HepG2 (cell line): Measurements from ENCODE around the gene EHD1. TPM values are rescaled to one million over a fixed set of nuclear protein-coding genes. Genes with fewer than 3 reads are reported as not detected.

ENCODE experiments used
- ATAC-seq: fragments of 200-7000 bp; cut with Tn5 transposase; 3 replicates; pipeline ENCODE4 v1.9.1; 2020; ENCODE audit warnings: mild to moderate bottlenecking, moderate library complexity
- BruUV-seq: library from RNA; stranded (reverse); fragments of 400-500 nt; replicated peaks from 2 replicates; lab custom pipeline; 2021; lab: Mats Ljungman, UMichigan
- CTCF ChIA-PET: fragments of 300-600 bp; formaldehyde crosslinking; extraction: SDS; loops from one replicate; lab custom pipeline; 2021; ENCODE audit warnings: low total read pairs, inconsistent platforms, low intra/inter-chr PET ratio; lab: Yijun Ruan, JAX
- POLR2A ChIA-PET: fragments of 350-600 bp; sonication (Branson Sonifier 250); formaldehyde crosslinking; loops from one replicate; lab custom pipeline; 2020; ENCODE audit warnings: antibody characterized with exemption, inconsistent platforms; lab: Yijun Ruan, JAX
- DNase-seq: peaks from one replicate; pipeline ENCODE4 v3.0.0-alpha.2; 2015; ENCODE audit warnings: low spot score
- FAIRE-seq: peaks from 3 replicates; lab custom pipeline; 2011; peaks lifted over from hg19 to GRCh38; lab: Jason Lieb, UNC
- H2AFZ ChIP-seq: one replicate; pipeline ENCODE4 v1.6.1; 2011; ENCODE audit warnings: low read length, inconsistent platforms
- H3K27ac ChIP-seq: fragments of 300-600 bp; 3 replicates; pipeline ENCODE4 v1.8.0; 2011; ENCODE audit warnings: mixed run types, mild to moderate bottlenecking, mixed read lengths, low read length, inconsistent platforms; ENCODE audit not compliant: insufficient read depth; ENCODE audit errors: extremely low read length
- H3K27me3 ChIP-seq, 2 experiments: fragments of 200-600 bp in 1 of 2; 2 replicates in 1 of 2; 3 replicates in 1 of 2; pipeline versions ENCODE4 v1.6.0 to v1.8.0; 2011; ENCODE audit warnings: low read length in 2 of 2, mild to moderate bottlenecking in 2 of 2, moderate library complexity in 2 of 2, inconsistent platforms in 1 of 2; ENCODE audit not compliant: insufficient read depth in 2 of 2, control insufficient read depth in 1 of 2
- H3K36me3 ChIP-seq, 2 experiments: fragments of 200-600 bp in 1 of 2; replicated peaks in 1 of 2; 2 replicates in 1 of 2; 3 replicates in 1 of 2; pipeline versions ENCODE4 v1.5.1 to v1.8.0; 2011; ENCODE audit warnings: low read length in 2 of 2, inconsistent platforms in 1 of 2; ENCODE audit not compliant: insufficient read depth in 2 of 2, control insufficient read depth in 1 of 2
- H3K4me1 ChIP-seq: 2 replicates; pipeline ENCODE4 v1.5.1; 2012; ENCODE audit warnings: low read length, inconsistent platforms; ENCODE audit not compliant: insufficient read depth
- H3K4me2 ChIP-seq: 2 replicates; pipeline ENCODE4 v1.6.0; 2011; ENCODE audit warnings: low read depth, low read length, inconsistent platforms
- H3K4me3 ChIP-seq, 3 experiments: fragments of 200-600 bp in 1 of 3; sonication (generic), shearing (Covaris generic) in 1 of 3; replicated peaks in 1 of 3; 2 replicates each; pipeline ENCODE4 v1.5.1; 2011 to 2016; ENCODE audit warnings: low read length in 3 of 3, inconsistent platforms in 2 of 3, low read depth in 2 of 3, mild to moderate bottlenecking in 2 of 3, control low read depth in 1 of 3, mixed read lengths in 1 of 3; ENCODE audit not compliant: insufficient read depth in 1 of 3
- H3K79me2 ChIP-seq: one replicate; pipeline ENCODE4 v1.6.1; 2011; ENCODE audit warnings: low read length, inconsistent platforms; ENCODE audit not compliant: insufficient read depth
- H3K9ac ChIP-seq: 2 replicates; pipeline ENCODE4 v1.6.0; 2011; ENCODE audit warnings: mild to moderate bottlenecking, low read depth, low read length, inconsistent platforms; ENCODE audit not compliant: insufficient read depth
- H3K9me3 ChIP-seq: 2 replicates; pipeline ENCODE4 v1.5.1; 2012; ENCODE audit warnings: mild to moderate bottlenecking, low read length
- H4K20me1 ChIP-seq: 2 replicates; pipeline ENCODE4 v1.6.0; 2011; ENCODE audit warnings: inconsistent platforms, mild to moderate bottlenecking, low read length, moderate library complexity; ENCODE audit not compliant: insufficient read depth
- CENPX ChIP-seq: sonication (generic); formaldehyde crosslinking; IDR thresholded peaks from 2 replicates; pipeline ENCODE4 v1.9.0; 2021; ENCODE audit warnings: mild to moderate bottlenecking, missing genetic modification reagents, moderate library complexity
- KLF6 ChIP-seq: IDR thresholded peaks from 2 replicates; pipeline ENCODE4 v1.8.0; 2016; ENCODE audit warnings: missing biosample characterization, missing genetic modification reagents
- NFKBIZ ChIP-seq: IDR thresholded peaks from 2 replicates; pipeline ENCODE4 v1.6.1; 2018; ENCODE audit warnings: missing genetic modification reagents, missing compliant biosample characterization
- RAD51 ChIP-seq: fragments of 450-650 bp; IDR thresholded peaks from 2 replicates; pipeline ENCODE4 v1.6.1; 2016; ENCODE audit warnings: borderline replicate concordance
- ZFP90 ChIP-seq: sonication (generic); formaldehyde crosslinking; IDR thresholded peaks from 2 replicates; pipeline ENCODE4 v1.8.0; 2022; ENCODE audit warnings: missing genetic modification reagents, mild to moderate bottlenecking, inconsistent platforms, borderline replicate concordance
- ZKSCAN5 ChIP-seq: sonication (generic); formaldehyde crosslinking; IDR thresholded peaks from 2 replicates; pipeline ENCODE4 v1.5.1; 2020; ENCODE audit warnings: mild to moderate bottlenecking, missing genetic modification reagents
- ZNF501 ChIP-seq: sonication (generic); formaldehyde crosslinking; IDR thresholded peaks from 2 replicates; pipeline ENCODE4 v1.5.1; 2020; ENCODE audit warnings: mild to moderate bottlenecking, moderate library complexity, missing genetic modification reagents
- WGBS: methylation state at CpG from one replicate; pipeline ENCODE4 v1.1.6; 2017; ENCODE audit warnings: low lambda C conversion rate; 5-methylcytosine and 5-hydroxymethylcytosine counted together
- in situ Hi-C: cut with HindIII; loops from 2 replicates; pipeline ENCODE4 v1.10.0; 2017; ENCODE audit warnings: low pct_unique_long_range_greater_than_20kb; ENCODE audit not compliant: extremely low pct_ligation_motif_present
- intact Hi-C: fragments of 100-400 bp; cut with micrococcal nuclease; formaldehyde crosslinking; loops from one replicate; pipeline ENCODE4 v1.10.0; 2022; ENCODE audit not compliant: unreplicated experiment
- polyA plus RNA-seq, 8 experiments: library from polyadenylated mRNA; depleted of rRNA in 3 of 8; stranded (reverse) in 7 of 8; unstranded in 1 of 8; fragments of >200 nt; fragmentation: Illumina TruSeq in 4 of 8; extraction: Trizol in 4 of 8; gene quantifications; 2 replicates each; pipeline versions ENCODE4 v1.2.1 to v1.2.3, GENCODE V29; 2011 to 2016; ENCODE audit warnings: low read depth in 4 of 8, missing spikeins in 1 of 8, mixed read lengths in 1 of 8; ENCODE audit not compliant: insufficient read depth in 1 of 8
- total RNA-seq, 5 experiments: library from RNA; depleted of rRNA; stranded (reverse); fragments of >200 nt; fragmentation: Illumina TruSeq; extraction: Trizol; gene quantifications; 2 replicates each; pipeline ENCODE4 v1.2.3, GENCODE V29; 2016; ENCODE audit warnings: low read depth in 1 of 5
- TF ChIP-seq, protein P1 (sequence below): IDR thresholded peaks from 2 replicates; pipeline ENCODE4 v1.6.1; 2012; ENCODE audit warnings: low read length, improper control_type of control experiment
- TF ChIP-seq, protein P2 (sequence below): sonication (generic); formaldehyde crosslinking; IDR thresholded peaks from 2 replicates; pipeline ENCODE4 v1.5.0; 2020; ENCODE audit warnings: missing genetic modification reagents
- TF ChIP-seq, protein P3 (sequence below): sonication (generic); formaldehyde crosslinking; IDR thresholded peaks from 2 replicates; pipeline ENCODE4 v1.8.0; 2022; ENCODE audit warnings: mild to moderate bottlenecking, missing genetic modification reagents, moderate library complexity

Gene EHD1
- total and polyA plus RNA-seq, 2 of the 13 experiments (the other 11 are each of a cell fraction or from before 2014, with no cell fraction given), result 23.6 to 26.6 TPM

DNA sequence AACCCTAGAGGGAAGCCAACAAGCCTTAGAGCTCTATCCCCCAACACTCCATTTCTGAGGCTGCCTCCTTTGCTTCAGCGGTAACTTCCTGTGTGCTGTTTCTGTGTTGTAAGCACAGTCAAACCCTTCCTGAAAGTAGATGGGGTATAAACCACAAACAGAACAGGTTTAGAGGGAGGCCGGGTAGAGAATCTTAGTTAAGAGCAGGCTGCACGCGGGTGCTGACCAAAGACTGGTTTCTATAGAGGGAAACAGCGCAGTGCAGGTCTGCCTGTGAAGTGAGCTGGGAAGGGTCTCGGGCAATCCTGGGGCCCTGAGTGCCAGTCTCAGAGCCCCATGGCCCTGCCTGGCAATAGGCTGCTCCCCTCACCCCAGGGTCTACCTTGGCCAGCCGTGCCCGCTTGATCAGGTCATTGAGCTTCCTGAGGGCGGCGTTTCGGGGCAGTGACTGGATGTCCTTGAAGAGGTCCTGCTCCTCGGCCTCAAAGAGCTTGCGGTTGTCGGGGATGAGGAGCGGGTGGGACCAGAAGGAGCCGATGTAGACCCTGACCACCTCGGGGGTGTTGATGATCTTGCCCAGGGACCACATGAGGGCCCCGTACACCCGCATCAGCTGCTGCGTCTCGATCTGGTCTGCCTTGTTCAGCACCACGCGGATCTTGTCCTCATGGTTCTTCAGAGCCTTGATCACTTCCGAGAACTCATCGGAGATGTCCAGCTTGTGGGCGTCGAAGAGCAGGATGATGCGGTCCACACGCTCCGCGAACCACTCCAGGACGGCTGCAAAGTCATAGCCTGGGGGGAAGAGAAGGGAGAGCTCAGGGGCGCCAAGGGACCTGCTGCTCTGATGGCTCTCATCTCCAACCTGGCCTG lies 18.6 kb downstream of the EHD1 start:
- no TSS peak for BruUV-seq
- Histone ChIP-seq H3K79me2 (peaks cover 13% of the 10 kb centered on the region), H3K36me3 (peaks cover 8 to 27% of the 10 kb centered on the region in 2 experiments; a peak in 4 of 5 replicates), H3K27me3 (no peaks in the 10 kb centered on the region), H2AFZ (no peak overlapping the region), H3K4me2 (no peak overlapping the region), H3K9ac (no peak overlapping the region), H3K4me3 (no peak overlapping the region), H3K9me3 (no peaks in the 10 kb centered on the region), H3K4me1 (peaks cover 61% of the 10 kb centered on the region), H3K27ac (no peak overlapping the region), H4K20me1 (no peaks in the 10 kb centered on the region)
- CTCF ChIA-PET, result no interaction called here
- in situ Hi-C loops, result no loop called here
- POLR2A ChIA-PET, result interaction anchor here (2.7 kb wide), 1 partner anchor 13 kb away, joined by 10 read pairs; no protein-coding TSS in a partner anchor
- 96% methylated on average over 32 of the region's 33 CpGs for WGBS
- FAIRE-seq (no peak), ATAC-seq (no peak), DNase-seq (no peak)
- intact Hi-C loops, result no loop called here
- TF ChIP-seq NFKBIZ (CRISPR knock-in tag), result no peak

DNA sequence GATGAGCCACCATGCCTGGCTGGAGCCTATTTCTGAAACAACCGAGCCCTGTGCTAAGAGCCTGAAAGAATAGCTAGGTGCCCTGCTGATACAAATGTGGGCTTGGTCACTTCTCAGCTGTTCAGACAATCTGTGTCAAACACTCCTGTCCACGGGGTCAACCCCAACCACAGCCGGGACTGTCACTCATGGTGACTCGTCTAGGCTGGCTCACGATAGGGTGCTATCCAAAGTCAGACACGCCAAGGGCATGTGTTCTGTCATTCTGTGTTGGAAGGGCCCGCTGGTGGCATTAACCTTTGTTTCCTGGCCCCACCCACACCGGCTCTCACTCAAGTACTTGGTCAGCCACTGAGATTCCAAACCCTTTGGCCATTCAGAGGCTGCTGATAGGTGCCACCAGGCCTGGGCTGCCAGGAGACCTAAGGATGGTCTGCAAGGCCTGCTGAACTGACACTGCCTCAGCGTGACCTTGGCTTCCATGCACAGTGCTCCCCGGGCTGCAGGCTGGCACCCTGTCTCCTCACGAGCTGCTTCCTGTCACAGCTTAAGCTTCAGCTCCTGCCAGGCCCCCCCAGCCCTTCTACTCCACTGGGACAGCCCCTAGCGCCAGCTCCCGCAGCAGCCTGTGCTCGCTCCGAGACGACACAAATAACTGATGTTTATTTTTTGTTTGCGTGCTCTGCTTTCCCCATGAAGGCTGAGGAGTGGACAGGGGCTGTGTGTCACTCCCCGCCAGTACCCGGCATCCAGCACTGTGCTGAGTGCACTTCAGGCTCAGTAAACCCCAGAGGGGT lies 19.8 kb downstream of the EHD1 start:
- ATAC-seq (no peak), FAIRE-seq (no peak), DNase-seq (no peak)
- ChIA-PET POLR2A (no interaction called here), CTCF (no interaction called here)
- peaks cover 55% of the 10 kb centered on the region for H3K4me1 ChIP-seq
- H3K9me3 ChIP-seq, result no peaks in the 10 kb centered on the region
- H3K79me2 ChIP-seq, result peaks cover 7% of the 10 kb centered on the region
- no peaks in the 10 kb centered on the region for H3K27me3 ChIP-seq
- no peak overlapping the region for H3K27ac ChIP-seq
- WGBS, result 99% methylated on average over 9 of the region's 19 CpGs
- peaks cover 13 to 30% of the 10 kb centered on the region in 2 experiments; a peak in 4 of 5 replicates for H3K36me3 ChIP-seq
- no peaks in the 10 kb centered on the region for H4K20me1 ChIP-seq
- BruUV-seq, result no TSS peak
- no peak overlapping the region for H3K4me2 ChIP-seq
- no peak overlapping the region for H3K4me3 ChIP-seq
- no peak overlapping the region for H2AFZ ChIP-seq
- intact Hi-C loops (no loop called here), in situ Hi-C loops (no loop called here)
- no peak overlapping the region for H3K9ac ChIP-seq
- TF ChIP-seq, protein P1, sequence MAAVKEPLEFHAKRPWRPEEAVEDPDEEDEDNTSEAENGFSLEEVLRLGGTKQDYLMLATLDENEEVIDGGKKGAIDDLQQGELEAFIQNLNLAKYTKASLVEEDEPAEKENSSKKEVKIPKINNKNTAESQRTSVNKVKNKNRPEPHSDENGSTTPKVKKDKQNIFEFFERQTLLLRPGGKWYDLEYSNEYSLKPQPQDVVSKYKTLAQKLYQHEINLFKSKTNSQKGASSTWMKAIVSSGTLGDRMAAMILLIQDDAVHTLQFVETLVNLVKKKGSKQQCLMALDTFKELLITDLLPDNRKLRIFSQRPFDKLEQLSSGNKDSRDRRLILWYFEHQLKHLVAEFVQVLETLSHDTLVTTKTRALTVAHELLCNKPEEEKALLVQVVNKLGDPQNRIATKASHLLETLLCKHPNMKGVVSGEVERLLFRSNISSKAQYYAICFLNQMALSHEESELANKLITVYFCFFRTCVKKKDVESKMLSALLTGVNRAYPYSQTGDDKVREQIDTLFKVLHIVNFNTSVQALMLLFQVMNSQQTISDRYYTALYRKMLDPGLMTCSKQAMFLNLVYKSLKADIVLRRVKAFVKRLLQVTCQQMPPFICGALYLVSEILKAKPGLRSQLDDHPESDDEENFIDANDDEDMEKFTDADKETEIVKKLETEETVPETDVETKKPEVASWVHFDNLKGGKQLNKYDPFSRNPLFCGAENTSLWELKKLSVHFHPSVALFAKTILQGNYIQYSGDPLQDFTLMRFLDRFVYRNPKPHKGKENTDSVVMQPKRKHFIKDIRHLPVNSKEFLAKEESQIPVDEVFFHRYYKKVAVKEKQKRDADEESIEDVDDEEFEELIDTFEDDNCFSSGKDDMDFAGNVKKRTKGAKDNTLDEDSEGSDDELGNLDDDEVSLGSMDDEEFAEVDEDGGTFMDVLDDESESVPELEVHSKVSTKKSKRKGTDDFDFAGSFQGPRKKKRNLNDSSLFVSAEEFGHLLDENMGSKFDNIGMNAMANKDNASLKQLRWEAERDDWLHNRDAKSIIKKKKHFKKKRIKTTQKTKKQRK, result no peak
- TF ChIP-seq ZFP90 (CRISPR knock-in tag), result no peak
- no peak for TF ChIP-seq ZNF501 (CRISPR knock-in tag)
- TF ChIP-seq, protein P2, sequence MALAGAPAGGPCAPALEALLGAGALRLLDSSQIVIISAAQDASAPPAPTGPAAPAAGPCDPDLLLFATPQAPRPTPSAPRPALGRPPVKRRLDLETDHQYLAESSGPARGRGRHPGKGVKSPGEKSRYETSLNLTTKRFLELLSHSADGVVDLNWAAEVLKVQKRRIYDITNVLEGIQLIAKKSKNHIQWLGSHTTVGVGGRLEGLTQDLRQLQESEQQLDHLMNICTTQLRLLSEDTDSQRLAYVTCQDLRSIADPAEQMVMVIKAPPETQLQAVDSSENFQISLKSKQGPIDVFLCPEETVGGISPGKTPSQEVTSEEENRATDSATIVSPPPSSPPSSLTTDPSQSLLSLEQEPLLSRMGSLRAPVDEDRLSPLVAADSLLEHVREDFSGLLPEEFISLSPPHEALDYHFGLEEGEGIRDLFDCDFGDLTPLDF (CRISPR knock-in tag), result no peak
- no peak for TF ChIP-seq KLF6 (CRISPR knock-in tag)
- no peak for TF ChIP-seq RAD51
- no peak for TF ChIP-seq CENPX (CRISPR knock-in tag)
- TF ChIP-seq ZKSCAN5 (CRISPR knock-in tag), result no peak
- TF ChIP-seq, protein P3, sequence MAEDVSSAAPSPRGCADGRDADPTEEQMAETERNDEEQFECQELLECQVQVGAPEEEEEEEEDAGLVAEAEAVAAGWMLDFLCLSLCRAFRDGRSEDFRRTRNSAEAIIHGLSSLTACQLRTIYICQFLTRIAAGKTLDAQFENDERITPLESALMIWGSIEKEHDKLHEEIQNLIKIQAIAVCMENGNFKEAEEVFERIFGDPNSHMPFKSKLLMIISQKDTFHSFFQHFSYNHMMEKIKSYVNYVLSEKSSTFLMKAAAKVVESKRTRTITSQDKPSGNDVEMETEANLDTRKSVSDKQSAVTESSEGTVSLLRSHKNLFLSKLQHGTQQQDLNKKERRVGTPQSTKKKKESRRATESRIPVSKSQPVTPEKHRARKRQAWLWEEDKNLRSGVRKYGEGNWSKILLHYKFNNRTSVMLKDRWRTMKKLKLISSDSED (CRISPR knock-in tag), result no peak
